Measurements from ENCODE around the gene MRPS14.

MRPS14 gene

GRCh38 chr1:175015243-175015642 lies 8.0 kb downstream of the MRPS14 start:
- TF ChIP-seq POLR2A (IDR thresholded peaks at IDR 0.05; ENCODE audit: low read depth, low read length) (no peak), POLR2AphosphoS5 (IDR thresholded peaks at IDR 0.05; ENCODE audit: low read depth, low read length) (no peak), TAF1 (IDR thresholded peaks at IDR 0.05; ENCODE audit: borderline replicate concordance, low read depth, low read length) (no peak)
- FAIRE-seq (no peak), DNase-seq (ENCODE audit: insufficient read length) (no peak)

DNA sequence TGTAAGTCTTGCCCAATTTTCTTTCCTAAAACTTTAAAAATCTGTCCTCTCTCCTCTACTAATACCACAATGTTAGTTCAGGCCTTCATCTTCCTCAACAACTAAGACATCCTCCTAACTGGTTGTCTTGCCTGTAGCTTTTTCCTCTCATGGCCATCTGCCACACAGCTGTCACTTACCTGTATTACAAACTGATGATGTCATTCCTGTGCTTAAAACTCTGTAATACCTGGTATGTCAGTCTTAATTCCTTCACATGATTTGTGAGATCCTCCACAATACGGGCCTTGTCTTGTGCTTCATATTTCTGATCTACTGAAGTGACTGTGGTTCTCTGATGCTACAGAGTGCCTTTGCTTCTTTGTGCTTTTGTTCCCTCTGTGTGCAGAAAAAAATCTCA lies 9.8 kb downstream of the MRPS14 start:
- DNase-seq (ENCODE audit: insufficient read length) (no peak), FAIRE-seq (no peak)
- no peak for TF ChIP-seq POLR2A (IDR thresholded peaks at IDR 0.05; ENCODE audit: low read depth, low read length)
- no peak for TF ChIP-seq TAF1 (IDR thresholded peaks at IDR 0.05; ENCODE audit: borderline replicate concordance, low read depth, low read length)
- no peak for TF ChIP-seq POLR2AphosphoS5 (IDR thresholded peaks at IDR 0.05; ENCODE audit: low read depth, low read length)

DNA sequence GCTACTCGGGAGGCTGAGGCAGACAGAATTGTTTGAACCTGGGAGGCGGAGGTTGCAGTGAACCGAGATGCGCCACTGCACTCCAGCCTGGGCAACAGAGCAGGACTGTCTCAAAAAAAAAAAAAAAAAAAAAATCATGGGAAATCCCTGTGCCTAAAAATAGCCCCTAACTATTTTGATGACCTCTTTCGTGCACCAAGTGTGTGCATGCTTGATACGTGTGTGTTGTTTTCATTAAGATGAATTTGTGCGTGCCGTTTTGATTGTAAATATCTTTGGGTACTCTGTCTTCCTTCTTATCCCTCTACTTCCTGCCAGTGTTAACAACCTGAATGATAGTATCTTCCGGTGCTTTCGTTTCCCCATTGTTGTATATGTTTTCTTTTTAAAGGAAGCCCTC lies 13.7 kb downstream of the MRPS14 start:
- TF ChIP-seq POLR2A (IDR thresholded peaks at IDR 0.05; ENCODE audit: low read depth, low read length) (no peak), TAF1 (IDR thresholded peaks at IDR 0.05; ENCODE audit: borderline replicate concordance, low read depth, low read length) (no peak), POLR2AphosphoS5 (IDR thresholded peaks at IDR 0.05; ENCODE audit: low read depth, low read length) (no peak)
- no peak for DNase-seq (ENCODE audit: insufficient read length)
- FAIRE-seq: no peak

DNA sequence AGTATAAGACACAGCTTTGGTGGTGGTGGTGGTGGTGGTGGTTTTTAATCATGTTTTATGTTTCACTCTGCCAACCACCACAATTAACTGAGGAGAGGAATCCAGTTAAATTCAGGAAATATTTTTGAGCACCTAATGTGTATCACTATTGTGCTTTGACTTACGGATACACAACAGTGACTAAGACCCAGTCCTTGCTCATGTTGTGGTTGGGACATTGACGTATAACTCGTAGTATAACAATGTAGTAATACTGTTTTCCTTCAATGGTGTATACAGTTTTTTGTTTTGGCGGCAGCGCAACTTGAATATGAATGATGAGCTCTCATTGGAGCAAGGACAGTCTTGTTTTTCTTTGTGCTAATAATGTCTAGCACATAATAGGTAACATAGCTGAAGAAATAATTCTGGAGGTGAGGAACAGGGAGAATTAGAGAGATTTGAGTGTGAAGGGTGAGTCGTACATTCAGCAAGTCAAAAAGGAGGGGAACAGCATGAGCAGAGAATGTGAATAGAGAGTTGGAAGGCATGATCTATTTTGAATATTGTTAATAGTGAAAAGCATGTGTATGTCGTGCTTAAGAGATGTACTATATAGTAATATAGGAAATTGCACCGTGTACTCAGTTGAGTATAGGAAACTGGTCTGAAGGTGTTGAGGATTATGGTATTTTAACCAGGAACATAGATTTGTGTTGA lies 18.0 kb downstream of the MRPS14 start:
- FAIRE-seq (no peak), DNase-seq (ENCODE audit: insufficient read length) (no peak)
- TF ChIP-seq POLR2A (IDR thresholded peaks at IDR 0.05; ENCODE audit: low read depth, low read length) (no peak), TAF1 (IDR thresholded peaks at IDR 0.05; ENCODE audit: borderline replicate concordance, low read depth, low read length) (no peak), POLR2AphosphoS5 (IDR thresholded peaks at IDR 0.05; ENCODE audit: low read depth, low read length) (no peak)

- TF ChIP-seq POLR2AphosphoS5 (IDR thresholded peaks at IDR 0.05; ENCODE audit: low read depth, low read length): no peak
- no peak for TF ChIP-seq TAF1 (IDR thresholded peaks at IDR 0.05; ENCODE audit: borderline replicate concordance, low read depth, low read length)
- no peak for TF ChIP-seq POLR2A (IDR thresholded peaks at IDR 0.05; ENCODE audit: low read depth, low read length)
- DNase-seq (ENCODE audit: insufficient read length): no peak
- no peak for FAIRE-seq
Observed at GRCh38 chr1:175003521-175003920, 19.7 kb downstream of the MRPS14 start.

GRCh38 chr1:175002910-175003517 lies 20.2 kb downstream of the MRPS14 start:
- DNase-seq (ENCODE audit: insufficient read length) (no peak), FAIRE-seq (no peak)
- TF ChIP-seq POLR2A (IDR thresholded peaks at IDR 0.05; ENCODE audit: low read depth, low read length) (no peak), TAF1 (IDR thresholded peaks at IDR 0.05; ENCODE audit: borderline replicate concordance, low read depth, low read length) (no peak), POLR2AphosphoS5 (IDR thresholded peaks at IDR 0.05; ENCODE audit: low read depth, low read length) (no peak)

GRCh38 chr1:175000697-175001187 lies 22.5 kb downstream of the MRPS14 start:
- FAIRE-seq: peak; percentile 78
- no peak for TF ChIP-seq TAF1 (IDR thresholded peaks at IDR 0.05; ENCODE audit: borderline replicate concordance, low read depth, low read length)
- no peak for TF ChIP-seq POLR2AphosphoS5 (IDR thresholded peaks at IDR 0.05; ENCODE audit: low read depth, low read length)
- TF ChIP-seq POLR2A (IDR thresholded peaks at IDR 0.05; ENCODE audit: low read depth, low read length): no peak

DNA sequence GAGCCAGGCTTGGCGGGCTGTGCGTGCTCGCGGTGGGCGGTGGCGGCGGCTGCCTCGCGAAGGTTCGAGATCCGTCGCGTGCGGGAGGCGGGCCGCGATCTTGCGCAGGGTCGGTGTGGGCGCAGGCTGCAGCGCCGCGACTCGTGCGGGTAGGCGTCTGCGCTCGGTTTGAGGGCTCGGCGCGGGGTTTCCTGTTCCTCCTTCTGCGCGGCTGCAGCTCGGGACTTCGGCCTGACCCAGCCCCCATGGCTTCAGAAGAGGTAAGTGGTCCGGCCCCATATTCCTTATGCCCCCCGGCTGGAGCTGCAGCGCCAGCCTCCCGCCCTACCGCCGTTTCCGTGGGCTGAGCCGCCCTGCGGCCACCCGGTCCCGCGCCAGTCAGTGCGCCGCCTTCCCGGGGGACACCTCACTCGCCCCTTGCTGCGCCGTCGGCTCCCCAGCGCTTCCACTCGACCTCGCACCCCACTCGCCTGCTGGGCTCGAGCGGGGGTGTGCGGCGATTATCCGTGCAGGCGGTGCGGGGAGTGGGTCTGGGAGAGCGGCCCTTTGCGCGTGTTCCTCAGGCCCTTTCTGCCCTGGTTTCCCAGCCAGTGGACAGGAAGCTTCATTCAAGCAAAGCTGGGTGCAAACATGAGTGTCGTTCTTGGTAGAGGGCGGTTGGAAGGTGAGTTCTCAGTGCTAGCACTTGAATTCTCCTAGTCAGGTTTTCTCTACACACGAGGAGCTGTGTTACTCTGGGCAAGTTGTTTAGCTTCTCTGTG lies 23.1 kb downstream of the MRPS14 start, which contains the start of gene CACYBP:
CACYBP (plus strand) TSS at position 12 of the 761 bp plus-strand sequence; CDS start at position 246, 234 bp downstream.
- no peak for DNase-seq (ENCODE audit: insufficient read length)
- peak; percentile 57 for FAIRE-seq
- no peak for TF ChIP-seq POLR2A (IDR thresholded peaks at IDR 0.05; ENCODE audit: low read depth, low read length)
- TF ChIP-seq TAF1 (IDR thresholded peaks at IDR 0.05; ENCODE audit: borderline replicate concordance, low read depth, low read length): peak; percentile 33; the same call in 1 of the 2 replicates

More at GRCh38 chr1:175000697-175001187, 22.5 kb downstream of the MRPS14 start:
- no peak for DNase-seq (ENCODE audit: insufficient read length)

- DNase-seq (ENCODE audit: insufficient read length) (peak; percentile 72), FAIRE-seq (peak; percentile 96)
- peak; percentile 97 for TF ChIP-seq POLR2AphosphoS5 (IDR thresholded peaks at IDR 0.05; ENCODE audit: low read depth, low read length)
- peak; percentile 84 for TF ChIP-seq TAF1 (IDR thresholded peaks at IDR 0.05; ENCODE audit: borderline replicate concordance, low read depth, low read length)
- peak; percentile 98 for TF ChIP-seq POLR2A (IDR thresholded peaks at IDR 0.05; ENCODE audit: low read depth, low read length)
Observed at GRCh38 chr1:174999216-174999935, 23.8 kb downstream of the MRPS14 start.

DNA sequence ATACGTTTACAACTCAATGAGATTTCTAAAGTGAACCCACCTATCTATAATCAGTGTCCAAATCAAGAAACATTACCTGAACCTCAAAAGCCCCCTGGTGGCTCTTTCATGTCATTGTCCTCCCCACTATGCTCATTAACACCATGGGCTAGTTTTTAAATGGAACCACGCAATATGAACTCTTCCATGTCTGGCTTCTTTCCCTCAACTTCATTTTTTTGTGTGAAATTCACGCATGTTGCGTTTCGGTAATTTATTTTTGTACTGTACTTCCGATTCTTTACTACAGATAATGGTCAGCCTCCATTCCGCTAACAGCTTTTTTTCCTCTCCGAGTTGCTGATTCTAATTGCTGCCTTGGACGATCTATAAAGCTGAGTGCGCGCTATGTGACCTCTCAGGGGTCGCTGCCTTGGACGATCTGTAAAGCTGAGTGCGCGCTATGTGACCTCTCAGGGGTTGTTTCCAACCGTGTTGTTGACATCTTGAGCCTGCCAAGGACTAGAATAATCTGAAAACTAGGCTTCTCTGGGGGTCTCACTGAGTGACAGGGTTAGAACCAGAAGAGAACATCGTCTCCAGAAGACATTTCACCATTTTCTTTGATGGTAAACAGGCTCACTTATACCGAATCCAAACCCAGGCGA lies 24.5 kb downstream of the MRPS14 start:
- peak; percentile 82 for FAIRE-seq

More for the DNA sequence above, 24.5 kb downstream of the MRPS14 start:
- no peak for DNase-seq (ENCODE audit: insufficient read length)
- no peak for TF ChIP-seq POLR2A (IDR thresholded peaks at IDR 0.05; ENCODE audit: low read depth, low read length)
- no peak for TF ChIP-seq TAF1 (IDR thresholded peaks at IDR 0.05; ENCODE audit: borderline replicate concordance, low read depth, low read length)
- TF ChIP-seq POLR2AphosphoS5 (IDR thresholded peaks at IDR 0.05; ENCODE audit: low read depth, low read length): no peak

All from GM12892 (cell line).